Ovary (tissue), 9 donors: ENCODE measurements around the gene TSPAN6. TPM values are rescaled to one million over a fixed set of nuclear protein-coding genes. Genes with fewer than 3 reads are reported as not detected.

Experiments
- DNase-seq, 5 donors: peaks; one replicate each; pipeline ENCODE4 v3.0.0-alpha.2; 2019 to 2020
- H3K27ac ChIP-seq, 2 donors: fragments of 200-600 bp; one replicate each; pipeline versions ENCODE4 v1.5.1 to v1.8.0; 2019 to 2022
- H3K27me3 ChIP-seq: fragments of 200-600 bp; one replicate; pipeline ENCODE4 v1.8.0; 2022
- H3K36me3 ChIP-seq: fragments of 200-600 bp; sonication (generic); one replicate; pipeline ENCODE4 v1.5.1; 2019
- H3K4me1 ChIP-seq: one replicate; pipeline ENCODE4 v1.8.1; 2013; ENCODE audit warnings: mild to moderate bottlenecking, moderate library complexity; ENCODE audit not compliant: insufficient read depth
- H3K4me3 ChIP-seq: fragments of 200-600 bp; sonication (generic); one replicate; pipeline ENCODE4 v1.5.1; 2017
- H3K9me3 ChIP-seq, 2 donors: fragments of 200-600 bp in 1 of 2; sonication (generic) in 1 of 2; one replicate each; pipeline versions ENCODE4 v1.5.1 to v1.8.1; 2013 to 2019; ENCODE audit warnings: mild to moderate bottlenecking in 1 of 2, moderate library complexity in 1 of 2
- EP300 ChIP-seq: sonication (generic); formaldehyde crosslinking; IDR thresholded peaks from one replicate; pipeline ENCODE4 v1.6.1; 2017; ENCODE audit warnings: antibody characterized with exemption
- POLR2A ChIP-seq: fragments of 450-650 bp; IDR thresholded peaks from one replicate; pipeline ENCODE4 v1.6.1; 2017; ENCODE audit warnings: antibody characterized with exemption, mild to moderate bottlenecking, moderate library complexity
- WGBS, 3 donors: extraction: QIAGEN DNeasy Blood & Tissue Kit in 1 of 3; methylation state at CpG; one replicate each; pipeline versions ENCODE4 v1.1.5 to v1.1.7; 2013 to 2017; 5-methylcytosine and 5-hydroxymethylcytosine counted together
- intact Hi-C, 4 donors: fragments of 100-400 bp; cut with DNase I; formaldehyde crosslinking; loops; one replicate each; pipeline versions ENCODE4 v1.11.0 to v1.15.1; 2022 to 2023
- polyA plus RNA-seq, 2 donors: library from polyadenylated mRNA; stranded (reverse); fragments of 200-250 nt in 1 of 2; fragments of 350-450 nt in 1 of 2; fragmentation: Illumina TruSeq in 1 of 2; extraction: RNeasy Lipid Tissue Mini Kit (QIAGEN cat#74804) in 1 of 2; gene quantifications; one replicate each; pipeline ENCODE4 v1.2.3, GENCODE V29; 2013 to 2014
- total RNA-seq, 7 donors: library from RNA; depleted of rRNA in 2 of 7; stranded (reverse); fragments of >200 nt in 2 of 7; fragmentation: NEBNext Ultra II Directional in 3 of 7; extraction: Animal tissue kit (Norgen Biotek cat#: 25700) in 3 of 7; gene quantifications; one replicate each; pipeline versions ENCODE4 v1.1.0 to v1.2.4, GENCODE V29; 2016 to 2023
- TF ChIP-seq, protein P1 (sequence below), 3 donors: fragments of 450-650 bp in 2 of 3; fragments of 200-600 bp in 1 of 3; IDR thresholded peaks; one replicate each; pipeline versions ENCODE4 v1.5.1 to v1.8.0; 2016 to 2022; ENCODE audit warnings: antibody characterized with exemption in 3 of 3, mild to moderate bottlenecking in 1 of 3
- donor health status: DM: no; HTN: no; CAD: no; lungs with moderate emphysema.
- donor health status: DM: no; HTN: no; CAD: no.
- donor health status: Bipolar disorder and iron deficiency.
- donor health status: DM: yes; HTN: yes; CAD: no.
- donor health status: DM: no; HTN: no; CAD: no.
- donor health status: DM: yes; HTN: yes; CAD: no.

TSPAN6 gene
- total and polyA plus RNA-seq, 9 donors, result 41.2 to 70.8 (median 54.6) TPM

DNA sequence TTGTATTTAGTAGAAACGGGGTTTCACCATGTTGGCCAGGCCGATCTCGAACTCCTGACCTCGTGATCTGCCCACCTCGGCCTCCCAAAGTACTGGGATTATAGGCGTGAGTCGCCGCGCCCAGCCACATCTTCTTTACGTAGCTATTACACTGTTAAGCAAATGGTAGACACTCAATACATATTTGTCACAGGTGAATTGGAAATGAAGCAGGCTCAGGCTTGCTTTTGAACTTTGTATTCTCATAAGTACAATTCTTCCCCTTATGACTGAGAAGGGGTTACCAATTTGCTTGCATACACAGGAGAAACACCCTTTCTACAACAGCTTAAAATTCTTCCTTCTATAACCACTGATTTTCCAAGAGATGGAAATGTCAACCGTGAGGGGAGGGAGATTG lies 6.6 kb upstream of the TSPAN6 start:
- no peaks in the 10 kb centered on the region for H3K36me3 ChIP-seq
- no peak for DNase-seq
- WGBS, 3 donors, result 77 to 88% (median 85%) methylated on average over 11 of the region's 11 CpGs
- H3K27ac ChIP-seq, result no peak overlapping the region
- peaks cover 11% of the 10 kb centered on the region for H3K4me1 ChIP-seq
- TF ChIP-seq EP300 (no peak), POLR2A (no peak)
- TF ChIP-seq, protein P1, sequence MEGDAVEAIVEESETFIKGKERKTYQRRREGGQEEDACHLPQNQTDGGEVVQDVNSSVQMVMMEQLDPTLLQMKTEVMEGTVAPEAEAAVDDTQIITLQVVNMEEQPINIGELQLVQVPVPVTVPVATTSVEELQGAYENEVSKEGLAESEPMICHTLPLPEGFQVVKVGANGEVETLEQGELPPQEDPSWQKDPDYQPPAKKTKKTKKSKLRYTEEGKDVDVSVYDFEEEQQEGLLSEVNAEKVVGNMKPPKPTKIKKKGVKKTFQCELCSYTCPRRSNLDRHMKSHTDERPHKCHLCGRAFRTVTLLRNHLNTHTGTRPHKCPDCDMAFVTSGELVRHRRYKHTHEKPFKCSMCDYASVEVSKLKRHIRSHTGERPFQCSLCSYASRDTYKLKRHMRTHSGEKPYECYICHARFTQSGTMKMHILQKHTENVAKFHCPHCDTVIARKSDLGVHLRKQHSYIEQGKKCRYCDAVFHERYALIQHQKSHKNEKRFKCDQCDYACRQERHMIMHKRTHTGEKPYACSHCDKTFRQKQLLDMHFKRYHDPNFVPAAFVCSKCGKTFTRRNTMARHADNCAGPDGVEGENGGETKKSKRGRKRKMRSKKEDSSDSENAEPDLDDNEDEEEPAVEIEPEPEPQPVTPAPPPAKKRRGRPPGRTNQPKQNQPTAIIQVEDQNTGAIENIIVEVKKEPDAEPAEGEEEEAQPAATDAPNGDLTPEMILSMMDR (IDR thresholded peaks at IDR 0.05), result no peak
- no peaks in the 10 kb centered on the region for H3K9me3 ChIP-seq
- intact Hi-C loops, result no loop called here
- H3K27me3 ChIP-seq, result no peaks in the 10 kb centered on the region
- H3K4me3 ChIP-seq, result no peak overlapping the region

DNA sequence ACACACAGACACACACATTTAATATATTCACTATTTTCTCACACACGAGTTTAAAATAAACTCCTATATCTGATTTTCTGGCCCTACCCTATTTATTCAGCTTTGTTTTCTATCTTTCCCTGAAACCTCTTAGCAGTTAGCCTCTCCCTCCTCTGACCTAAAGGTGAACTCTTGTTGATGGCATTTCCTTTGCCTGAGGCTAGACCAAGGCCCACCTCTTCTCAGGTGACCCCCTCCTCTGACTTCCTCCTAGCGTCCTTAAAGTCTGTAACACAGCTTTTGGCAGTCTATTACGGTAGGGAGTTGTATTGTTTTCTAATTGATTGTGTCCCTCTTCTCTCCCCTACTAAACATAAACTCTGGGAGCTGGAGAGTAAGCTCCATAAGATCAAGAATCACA lies 5.7 kb upstream of the TSPAN6 start:
- no peak overlapping the region for H3K4me3 ChIP-seq
- no peak overlapping the region for H3K27ac ChIP-seq
- H3K9me3 ChIP-seq, result no peaks in the 10 kb centered on the region
- peaks cover 8% of the 10 kb centered on the region for H3K4me1 ChIP-seq
- WGBS, 3 donors, result 32 to 44% (median 43%) methylated on average over 3 of the region's 3 CpGs
- no peak for DNase-seq
- TF ChIP-seq EP300 (no peak), POLR2A (no peak)
- TF ChIP-seq, protein P1 (IDR thresholded peaks at IDR 0.05), result no peak
- no peaks in the 10 kb centered on the region for H3K36me3 ChIP-seq
- intact Hi-C loops, result no loop called here
- no peaks in the 10 kb centered on the region for H3K27me3 ChIP-seq

DNA sequence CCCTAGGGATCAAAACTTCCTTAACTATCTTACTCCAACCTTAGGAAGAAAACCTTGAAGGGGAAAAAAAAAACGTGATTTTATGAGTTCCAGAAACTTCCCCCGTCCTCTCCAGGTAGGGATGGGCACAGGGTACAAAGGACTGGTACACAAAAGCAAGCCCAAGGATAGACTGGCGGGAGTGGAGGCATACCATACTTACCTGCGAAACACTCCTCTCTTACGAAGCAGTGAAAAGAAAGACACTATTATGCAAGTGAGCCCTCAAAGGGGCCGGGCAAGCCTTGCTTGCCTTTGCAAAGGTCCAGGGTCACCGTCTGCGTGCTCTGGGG lies 651 bp downstream of the TSPAN6 start:
- TF ChIP-seq POLR2A, result no peak
- TF ChIP-seq, protein P1 (IDR thresholded peaks at IDR 0.05), result no peak
- no peak for TF ChIP-seq EP300
- H3K9me3 ChIP-seq, result no peaks in the 10 kb centered on the region
- no peaks in the 10 kb centered on the region for H3K27me3 ChIP-seq
- no peaks in the 10 kb centered on the region for H3K36me3 ChIP-seq
- peak overlapping the region; percentile 49 for H3K4me3 ChIP-seq
- no peaks in the 10 kb centered on the region for H3K4me1 ChIP-seq
- intact Hi-C loops, result no loop called here
- 21 to 41% (median 32%) methylated on average over 8 of the region's 8 CpGs for WGBS, 3 donors
- peak overlapping the region; percentile 17 to 80 for H3K27ac ChIP-seq
- DNase-seq, result no peak

DNA sequence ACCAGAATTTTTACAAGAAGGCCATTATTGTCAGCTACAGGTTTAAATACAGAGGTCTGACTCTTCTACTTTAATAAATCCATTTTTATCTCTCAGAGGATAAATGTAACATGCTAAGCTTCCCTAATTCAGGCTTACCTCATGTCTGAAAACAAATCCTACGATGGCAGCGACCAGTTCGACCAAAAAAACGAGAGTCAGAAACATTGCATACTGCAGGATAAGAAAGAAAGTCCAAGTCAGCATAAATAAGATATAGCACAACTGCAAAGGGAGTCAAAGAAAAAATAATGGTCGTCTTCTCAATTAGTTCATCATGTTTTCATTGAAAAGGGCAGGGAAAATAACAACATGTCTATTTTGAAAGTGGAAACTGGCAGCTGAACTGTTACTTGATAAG lies 1.6 kb downstream of the TSPAN6 start:
- TF ChIP-seq POLR2A, result no peak
- no peak for TF ChIP-seq EP300
- no peak overlapping the region for H3K27ac ChIP-seq
- H3K4me3 ChIP-seq, result no peak overlapping the region
- H3K4me1 ChIP-seq, result no peaks in the 10 kb centered on the region
- 21 to 39% (median 38%) methylated on average over 5 of the region's 5 CpGs for WGBS, 3 donors
- no peaks in the 10 kb centered on the region for H3K36me3 ChIP-seq
- H3K9me3 ChIP-seq, result no peaks in the 10 kb centered on the region
- intact Hi-C loops, result no loop called here
- H3K27me3 ChIP-seq, result no peaks in the 10 kb centered on the region
- DNase-seq, result no peak

DNA sequence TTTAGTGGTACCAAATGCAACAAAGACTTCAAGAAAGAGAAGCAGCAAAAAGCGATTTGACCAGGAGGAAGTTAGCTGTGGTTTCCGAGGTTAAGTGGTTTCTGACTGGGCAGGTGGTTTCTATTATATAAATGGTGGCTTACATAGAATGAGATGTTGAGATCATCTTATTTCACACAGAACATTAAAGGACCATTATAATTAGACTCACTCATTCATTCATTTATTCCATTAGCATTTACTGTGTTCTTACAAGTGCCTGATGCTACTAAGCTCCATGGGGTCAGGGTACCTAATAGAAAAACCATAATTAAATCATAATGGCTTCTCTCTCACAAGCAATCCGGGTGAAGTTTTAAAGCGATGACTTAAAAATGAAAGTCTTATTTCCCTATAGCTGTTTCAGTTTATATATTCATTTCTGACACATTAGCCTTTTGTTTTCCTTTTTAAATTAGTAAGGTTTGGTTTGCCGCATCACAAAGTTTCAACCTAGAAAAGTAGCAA lies 10.6 kb downstream of the TSPAN6 start:
- H3K9me3 ChIP-seq, result no peaks in the 10 kb centered on the region
- whole genome bisulfite sequencing, 3 donors, result 60 to 65% (median 63%) methylated on average over 5 of the region's 5 CpGs
- no peaks in the 10 kb centered on the region for H3K36me3 ChIP-seq
- no peaks in the 10 kb centered on the region for H3K4me1 ChIP-seq
- intact Hi-C loops, result no loop called here
- TF ChIP-seq, protein P1 (IDR thresholded peaks at IDR 0.05), result no peak
- DNase-seq, result no peak
- H3K4me3 ChIP-seq, result no peak overlapping the region
- no peak overlapping the region for H3K27ac ChIP-seq
- no peaks in the 10 kb centered on the region for H3K27me3 ChIP-seq
